ENCODE data around the gene RNF125.

GRCh38 chr18:32104516-32104915 is 85.9 kb downstream of the RNF125 start:
- TF ChIP-seq ZBTB20 (tag by site-specific recombination; IDR thresholded peaks at IDR 0.05) (no peak), CTCF (tag by site-specific recombination; IDR thresholded peaks at IDR 0.05) (no peak), ZNF16 (tag by site-specific recombination; IDR thresholded peaks at IDR 0.05; ENCODE audit: low read depth) (no peak), YY1 (tag by site-specific recombination; IDR thresholded peaks at IDR 0.05) (no peak), GLIS2 (tag by site-specific recombination; IDR thresholded peaks at IDR 0.05) (no peak), ZXDB (tag by site-specific recombination; IDR thresholded peaks at IDR 0.05) (no peak)

Measured in HEK293 (cell line).